PC-3 (cell line): ENCODE results near the gene CYP2E1. TPM values are rescaled to one million over a fixed set of nuclear protein-coding genes. Genes with fewer than 3 reads are reported as not detected.

ENCODE experiments used
- ATAC-seq: fragments of 200-7000 bp; cut with Tn5 transposase; 2 replicates; pipeline ENCODE4 v1.9.1; 2020; ENCODE audit warnings: mild to moderate bottlenecking, moderate library complexity
- BruUV-seq: library from RNA; stranded (reverse); fragments of 400-500 nt; replicated peaks from 2 replicates; lab custom pipeline; 2021; lab: Mats Ljungman, UMichigan
- CTCF ChIA-PET: fragments of 300-600 bp; sonication (Branson Sonifier 250); formaldehyde crosslinking; loops from one replicate; lab custom pipeline; 2022; ENCODE audit warnings: antibody characterized with exemption; lab: Charles Lee
- POLR2A ChIA-PET: fragments of 300-600 bp; sonication (Branson Sonifier 250); formaldehyde crosslinking; loops from one replicate; lab custom pipeline; 2022; ENCODE audit warnings: antibody characterized with exemption; ENCODE audit not compliant: unreplicated experiment; lab: Charles Lee
- DNase-seq: peaks from one replicate; pipeline ENCODE4 v3.0.0-alpha.2; 2015
- H2AFZ ChIP-seq: fragments of 300-600 bp; sonication (generic); 2 replicates; pipeline ENCODE4 v1.6.0; 2016; ENCODE audit warnings: antibody characterized with exemption, low read length
- H3F3A ChIP-seq: fragments of 300-600 bp; sonication (generic); one replicate; pipeline ENCODE4 v1.6.0; 2017; ENCODE audit warnings: antibody characterized with exemption, low read length, control low read depth, mild to moderate bottlenecking; ENCODE audit not compliant: unreplicated experiment
- H3K27ac ChIP-seq: fragments of 300-600 bp; sonication (generic); 2 replicates; pipeline ENCODE4 v1.5.1; 2016; ENCODE audit warnings: mild to moderate bottlenecking, low read length
- H3K27me3 ChIP-seq: fragments of 300-600 bp; sonication (generic); 2 replicates; pipeline ENCODE4 v1.6.1; 2016; ENCODE audit warnings: low read length, mixed read lengths
- H3K36me3 ChIP-seq: fragments of 300-600 bp; sonication (generic); 2 replicates; pipeline ENCODE4 v1.6.1; 2016; ENCODE audit warnings: low read depth, mixed run types, low read length, mixed read lengths
- H3K4me1 ChIP-seq: fragments of 300-600 bp; sonication (generic); 2 replicates; pipeline ENCODE4 v1.5.1; 2016; ENCODE audit warnings: low read length; ENCODE audit not compliant: insufficient read depth
- H3K4me2 ChIP-seq: fragments of 300-600 bp; sonication (generic); 2 replicates; pipeline ENCODE4 v1.6.0; 2016; ENCODE audit warnings: low read length
- H3K4me3 ChIP-seq: fragments of 300-600 bp; sonication (generic); 2 replicates; pipeline ENCODE4 v1.5.1; 2016; ENCODE audit warnings: mild to moderate bottlenecking, low read length, mixed read lengths
- H3K79me2 ChIP-seq: fragments of 300-600 bp; sonication (generic); 2 replicates; pipeline ENCODE4 v1.6.1; 2017; ENCODE audit warnings: low read length, mixed read lengths
- H3K9ac ChIP-seq: fragments of 300-600 bp; sonication (generic); 2 replicates; pipeline ENCODE4 v1.6.0; 2016; ENCODE audit warnings: mild to moderate bottlenecking, low read length
- H3K9me2 ChIP-seq: fragments of 300-600 bp; sonication (generic); replicated peaks from 2 replicates; pipeline ENCODE4 v1.6.1; 2016; ENCODE audit warnings: mixed run types, low read length, mixed read lengths
- H3K9me3 ChIP-seq: fragments of 300-600 bp; sonication (generic); 2 replicates; pipeline ENCODE4 v1.6.1; 2016; ENCODE audit warnings: low read length, mixed read lengths
- H4K20me1 ChIP-seq: fragments of 300-600 bp; sonication (generic); 2 replicates; pipeline ENCODE4 v1.6.1; 2016; ENCODE audit warnings: low read length, mixed read lengths
- EZH2 ChIP-seq: fragments of 300-600 bp; sonication (generic); IDR thresholded peaks from one replicate; pipeline ENCODE4 v1.6.1; 2017; ENCODE audit warnings: antibody characterized with exemption, mild to moderate bottlenecking, low read length; ENCODE audit not compliant: unreplicated experiment
- EZH2phosphoT487 ChIP-seq: fragments of 300-600 bp; sonication (generic); IDR thresholded peaks from 2 replicates; pipeline ENCODE4 v1.6.1; 2018; ENCODE audit warnings: mild to moderate bottlenecking, antibody characterized with exemption, low read length, borderline replicate concordance
- intact Hi-C: fragments of 100-400 bp; cut with micrococcal nuclease; formaldehyde crosslinking; loops from 2 replicates; pipeline ENCODE4 v1.9.0; 2023
- total RNA-seq: library from RNA; depleted of rRNA; stranded (reverse); fragments of >200 nt; gene quantifications from 2 replicates; pipeline ENCODE4 v1.2.3, GENCODE V29; 2014
- TF ChIP-seq, protein P1 (sequence below): fragments of 300-600 bp; sonication (generic); conservative IDR thresholded peaks from 2 replicates; pipeline ENCODE4 v1.5.1; 2017; ENCODE audit warnings: antibody characterized with exemption, low read depth, mild to moderate bottlenecking, low read length

The CYP2E1 gene
- total RNA-seq, 1 experiment from 2014 or later = 4.2 TPM

DNA sequence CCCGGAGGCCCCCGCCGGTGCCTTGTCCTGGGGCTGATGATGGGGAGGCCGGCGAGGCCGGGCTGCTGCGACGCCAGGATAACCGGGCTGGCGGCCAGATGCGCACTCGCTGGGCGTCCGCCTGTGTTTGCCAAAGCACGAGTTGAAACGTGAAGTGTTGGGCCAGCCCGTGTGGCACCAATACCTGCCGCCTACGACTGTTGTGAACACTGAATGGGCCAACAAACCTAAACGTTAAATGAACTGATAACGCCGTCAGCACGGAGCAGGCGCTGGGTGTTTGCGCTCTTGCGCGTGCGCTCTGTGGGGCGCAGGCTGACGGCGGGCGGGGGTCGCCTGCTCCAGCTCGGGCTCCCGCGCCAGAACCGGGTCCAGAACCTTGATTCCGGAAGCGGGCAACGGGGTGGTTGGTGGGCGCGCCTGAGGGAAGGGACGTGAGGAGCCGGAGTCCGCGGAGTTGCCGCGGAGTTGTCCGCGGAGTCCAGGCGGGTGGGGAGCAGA lies 658 bp downstream of the CYP2E1 start:
- ChIA-PET CTCF (no interaction called here), POLR2A (no interaction called here)
- no TSS peak for BruUV-seq
- DNase-seq (no peak), ATAC-seq (no peak)
- peaks cover 8% of the 10 kb centered on the region for H3F3A ChIP-seq
- no peaks in the 10 kb centered on the region; the same call in 1 of the 2 replicates for H3K27me3 ChIP-seq
- H3K4me1 ChIP-seq = peaks cover 18% of the 10 kb centered on the region
- intact Hi-C loops = no loop called here
- H3K27ac ChIP-seq = no peak overlapping the region
- H4K20me1 ChIP-seq = no peaks in the 10 kb centered on the region
- TF ChIP-seq EZH2 = no peak
- TF ChIP-seq, protein P1, sequence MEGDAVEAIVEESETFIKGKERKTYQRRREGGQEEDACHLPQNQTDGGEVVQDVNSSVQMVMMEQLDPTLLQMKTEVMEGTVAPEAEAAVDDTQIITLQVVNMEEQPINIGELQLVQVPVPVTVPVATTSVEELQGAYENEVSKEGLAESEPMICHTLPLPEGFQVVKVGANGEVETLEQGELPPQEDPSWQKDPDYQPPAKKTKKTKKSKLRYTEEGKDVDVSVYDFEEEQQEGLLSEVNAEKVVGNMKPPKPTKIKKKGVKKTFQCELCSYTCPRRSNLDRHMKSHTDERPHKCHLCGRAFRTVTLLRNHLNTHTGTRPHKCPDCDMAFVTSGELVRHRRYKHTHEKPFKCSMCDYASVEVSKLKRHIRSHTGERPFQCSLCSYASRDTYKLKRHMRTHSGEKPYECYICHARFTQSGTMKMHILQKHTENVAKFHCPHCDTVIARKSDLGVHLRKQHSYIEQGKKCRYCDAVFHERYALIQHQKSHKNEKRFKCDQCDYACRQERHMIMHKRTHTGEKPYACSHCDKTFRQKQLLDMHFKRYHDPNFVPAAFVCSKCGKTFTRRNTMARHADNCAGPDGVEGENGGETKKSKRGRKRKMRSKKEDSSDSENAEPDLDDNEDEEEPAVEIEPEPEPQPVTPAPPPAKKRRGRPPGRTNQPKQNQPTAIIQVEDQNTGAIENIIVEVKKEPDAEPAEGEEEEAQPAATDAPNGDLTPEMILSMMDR = no peak
- TF ChIP-seq EZH2phosphoT487 = no peak
- H3K36me3 ChIP-seq = no peaks in the 10 kb centered on the region; the same call in 1 of the 2 replicates
- H3K79me2 ChIP-seq = no peaks in the 10 kb centered on the region
- H3K4me3 ChIP-seq = peak overlapping the region; percentile 74
- peak overlapping the region; percentile 93 for H3K4me2 ChIP-seq
- H3K9me2 ChIP-seq = no peaks in the 10 kb centered on the region
- no peak overlapping the region for H3K9ac ChIP-seq
- peak overlapping the region; percentile 91 for H2AFZ ChIP-seq
- 0 out of 2 replicates have a peak, but pooled peaks cover 7% of the 10 kb centered on the region for H3K9me3 ChIP-seq

DNA sequence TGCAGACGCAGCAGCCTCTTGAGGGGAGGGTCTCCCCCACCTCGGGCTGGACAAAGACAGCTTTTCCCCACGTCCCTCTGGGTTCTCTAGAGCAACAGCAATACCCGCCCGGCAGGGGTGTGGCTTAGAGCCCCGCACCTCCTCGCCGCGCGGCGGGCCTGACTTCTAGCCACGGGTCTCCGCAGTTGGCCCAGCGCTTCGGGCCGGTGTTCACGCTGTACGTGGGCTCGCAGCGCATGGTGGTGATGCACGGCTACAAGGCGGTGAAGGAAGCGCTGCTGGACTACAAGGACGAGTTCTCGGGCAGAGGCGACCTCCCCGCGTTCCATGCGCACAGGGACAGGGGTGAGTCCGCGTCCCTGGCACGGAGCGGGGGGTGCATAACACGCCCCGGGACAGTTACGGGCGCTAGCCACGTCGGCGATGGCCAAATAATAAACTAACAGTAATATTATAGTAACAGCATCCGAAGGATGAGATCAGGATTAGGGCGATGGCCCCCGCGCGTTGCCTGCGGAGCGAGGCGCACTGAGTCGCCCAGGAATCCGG lies 1.2 kb downstream of the CYP2E1 start:
- peak overlapping the region; percentile 93 for H3K4me2 ChIP-seq
- H3K79me2 ChIP-seq = no peaks in the 10 kb centered on the region
- no peaks in the 10 kb centered on the region for H4K20me1 ChIP-seq
- TSS peak; percentile 57 for BruUV-seq
- peak; percentile 41 for ATAC-seq
- H3K9me2 ChIP-seq = no peaks in the 10 kb centered on the region
- H3K9ac ChIP-seq = no peak overlapping the region
- peak overlapping the region; percentile 74 for H3K4me3 ChIP-seq
- no peaks in the 10 kb centered on the region; the same call in 1 of the 2 replicates for H3K27me3 ChIP-seq
- H3K9me3 ChIP-seq = 0 out of 2 replicates have a peak, but pooled peaks cover 7% of the 10 kb centered on the region
- TF ChIP-seq EZH2 (no peak), EZH2phosphoT487 (no peak)
- TF ChIP-seq, protein P1 = no peak
- peaks cover 13% of the 10 kb centered on the region; the same call in 1 of the 2 replicates for H3K4me1 ChIP-seq
- H3F3A ChIP-seq = peaks cover 8% of the 10 kb centered on the region
- H3K36me3 ChIP-seq = no peaks in the 10 kb centered on the region; the same call in 1 of the 2 replicates
- H2AFZ ChIP-seq = peak overlapping the region; percentile 91
- peak; percentile 10 for DNase-seq
- no peak overlapping the region for H3K27ac ChIP-seq
- POLR2A ChIA-PET = no interaction called here
- intact Hi-C loops = no loop called here
- CTCF ChIA-PET = no interaction called here
